Lower leg skin (tissue), 3 donors: ENCODE data around the gene NAALADL2.

Source experiments
- CTCF ChIP-seq, 3 donors: fragments of 450-650 bp; IDR thresholded peaks; one replicate each; pipeline ENCODE4 v1.5.1; 2016; ENCODE audit warnings: antibody characterized with exemption in 3 of 3, mild to moderate bottlenecking in 3 of 3, moderate library complexity in 2 of 3
- POLR2A ChIP-seq, 2 donors: fragments of 450-650 bp; IDR thresholded peaks; one replicate each; pipeline ENCODE4 v1.6.1; 2016 to 2017; ENCODE audit warnings: antibody characterized with exemption in 2 of 2, mild to moderate bottlenecking in 1 of 2, moderate library complexity in 1 of 2

- TF ChIP-seq POLR2A (IDR thresholded peaks at IDR 0.05) (no peak), CTCF (IDR thresholded peaks at IDR 0.05) (no peak)
Observed at GRCh38 chr3:174959556-174960065, 100.5 kb downstream of the NAALADL2 start.
